GM18520 (cell line): Measurements from ENCODE around the gene DCTN2.
"Not testable (repeated sequence)": the region's sequence is repeated elsewhere in the genome, so short reads cannot be mapped to it uniquely, and the experiment has no call there.

Source experiments
- ATAC-seq: cut with Tn5 transposase; IDR thresholded peaks from one replicate; pipeline ENCODE4 v1.9.1; 2021; ENCODE audit not compliant: unreplicated experiment

The DCTN2 gene

DNA sequence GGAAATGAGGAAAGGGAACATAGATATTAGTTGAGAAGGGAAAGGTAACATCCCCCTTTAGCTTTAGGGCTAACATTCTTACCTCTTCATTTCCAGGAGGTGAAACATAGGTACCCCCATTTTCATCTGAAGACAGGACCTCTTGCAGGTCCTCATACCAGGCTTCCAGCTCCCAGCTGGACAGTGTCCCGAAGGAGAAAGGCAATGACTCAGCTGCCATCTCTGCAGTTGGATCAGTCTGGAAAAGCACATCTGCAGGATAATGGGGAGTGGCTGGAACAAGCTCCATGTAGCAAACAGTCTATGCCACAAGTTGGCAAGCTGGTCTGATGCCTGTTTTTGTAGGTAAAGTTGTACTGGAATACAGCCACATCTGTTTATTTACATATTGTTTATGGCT lies 29.8 kb downstream of the DCTN2 start:
- ATAC-seq, result no peak

DNA sequence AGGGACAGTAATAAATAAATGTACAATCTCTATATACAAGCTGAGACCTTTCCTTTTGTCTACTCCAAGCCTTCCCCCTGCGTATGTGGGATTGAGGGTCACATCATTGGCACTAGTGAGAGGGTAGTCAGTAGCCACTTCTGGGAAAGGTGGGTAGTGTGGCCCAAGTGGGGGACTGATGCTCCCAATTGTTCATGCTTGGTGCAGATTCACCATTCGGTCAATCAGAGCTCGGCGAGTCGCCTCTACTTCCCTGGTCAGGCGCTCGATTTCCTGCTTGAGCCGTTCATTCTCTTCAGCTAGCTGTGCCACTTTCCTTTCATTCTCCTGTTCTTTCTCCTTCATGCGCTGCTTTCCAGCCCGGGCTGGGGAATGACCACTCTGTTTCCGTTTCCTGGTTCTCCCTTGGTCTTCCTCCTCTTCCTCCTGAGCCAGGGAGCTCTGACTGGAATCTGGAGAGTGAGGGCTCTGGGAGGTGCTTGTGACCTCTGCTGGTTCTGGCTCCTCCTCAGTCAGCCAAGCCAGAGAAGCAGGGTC lies 30.3 kb downstream of the DCTN2 start:
- no peak for ATAC-seq

DNA sequence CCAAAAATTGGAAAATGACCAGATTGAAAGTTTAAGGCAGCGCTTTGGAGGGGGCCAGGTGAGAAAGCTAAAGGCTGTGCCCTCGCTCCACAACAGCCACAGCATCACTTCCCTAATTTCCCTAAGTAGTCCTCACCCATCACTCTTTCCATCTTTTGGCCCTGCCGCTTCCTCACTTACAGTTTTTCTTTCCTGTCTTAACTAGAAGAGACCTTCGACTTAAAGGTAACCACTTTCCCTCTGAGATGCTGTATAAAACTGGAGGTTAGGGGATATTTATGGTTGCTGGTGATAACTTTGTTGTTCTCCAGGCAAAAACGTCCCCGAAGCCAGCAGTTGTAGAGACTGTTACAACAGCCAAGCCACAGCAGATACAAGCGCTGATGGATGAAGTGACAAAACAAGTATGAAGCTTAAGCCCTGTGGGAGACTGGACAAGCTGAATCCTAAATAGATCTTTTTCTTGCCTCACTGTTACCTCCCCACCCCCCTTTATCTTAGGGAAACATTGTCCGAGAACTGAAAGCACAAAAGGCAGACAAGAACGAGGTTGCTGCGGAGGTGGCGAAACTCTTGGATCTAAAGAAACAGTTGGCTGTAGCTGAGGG lies 31.0 kb downstream of the DCTN2 start:
- ATAC-seq, result no peak

DNA sequence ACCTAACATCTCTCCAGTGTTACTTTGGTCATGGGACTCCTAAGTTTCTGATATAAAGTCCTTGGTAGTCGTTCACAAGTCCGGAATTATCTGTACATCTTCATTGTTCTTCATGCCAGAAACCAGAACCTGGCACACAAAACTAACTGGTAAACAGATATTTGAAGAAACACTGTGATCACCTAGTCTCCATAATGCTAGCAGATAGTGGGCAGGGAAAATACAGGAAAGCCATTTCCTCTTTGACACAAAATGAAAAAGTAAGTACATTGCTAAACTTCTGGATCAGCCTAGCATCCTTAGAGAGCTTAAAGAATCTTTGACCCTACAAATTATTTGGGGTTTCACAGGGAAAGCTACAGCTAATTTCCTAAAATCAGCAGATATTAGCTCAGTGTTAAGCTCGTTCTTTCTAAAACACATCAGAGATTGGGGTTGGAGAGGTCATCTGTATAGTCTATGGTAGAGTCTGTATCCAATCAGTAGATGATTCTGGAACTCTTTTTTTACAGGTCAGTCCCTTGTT lies 31.5 kb downstream of the DCTN2 start:
- no peak for ATAC-seq

DNA sequence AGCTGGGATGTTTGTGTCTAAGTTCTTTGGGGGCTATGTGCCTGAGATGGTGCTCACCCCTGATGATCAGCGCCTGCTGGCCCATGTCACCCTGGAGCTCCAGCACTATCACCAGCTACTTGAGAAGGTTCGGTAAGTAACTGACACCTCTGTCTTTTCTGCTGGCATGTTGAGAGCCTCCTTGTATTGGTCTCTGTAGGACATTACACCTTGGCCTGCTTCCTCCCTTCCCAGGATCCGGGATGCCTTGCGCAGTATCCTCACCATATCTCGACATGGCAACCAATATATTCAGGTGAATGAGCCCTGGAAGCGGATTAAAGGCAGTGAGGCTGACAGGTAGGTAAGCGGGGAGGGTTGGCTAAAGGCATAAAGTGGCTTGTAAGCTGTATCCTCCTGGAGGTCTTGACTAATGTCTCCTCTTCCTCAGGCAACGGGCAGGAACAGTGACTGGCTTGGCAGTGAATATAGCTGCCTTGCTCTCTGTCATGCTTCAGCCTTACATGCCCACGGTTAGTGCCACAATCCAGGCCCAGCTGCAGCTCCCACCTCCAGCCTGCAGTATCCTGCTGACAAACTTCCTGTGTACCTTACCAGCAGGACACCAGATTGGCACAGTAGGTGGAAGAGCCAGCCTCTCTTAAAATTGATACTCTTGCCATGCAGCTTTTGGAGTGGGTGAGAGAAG lies 32.1 kb downstream of the DCTN2 start:
- ATAC-seq, result no peak

DNA sequence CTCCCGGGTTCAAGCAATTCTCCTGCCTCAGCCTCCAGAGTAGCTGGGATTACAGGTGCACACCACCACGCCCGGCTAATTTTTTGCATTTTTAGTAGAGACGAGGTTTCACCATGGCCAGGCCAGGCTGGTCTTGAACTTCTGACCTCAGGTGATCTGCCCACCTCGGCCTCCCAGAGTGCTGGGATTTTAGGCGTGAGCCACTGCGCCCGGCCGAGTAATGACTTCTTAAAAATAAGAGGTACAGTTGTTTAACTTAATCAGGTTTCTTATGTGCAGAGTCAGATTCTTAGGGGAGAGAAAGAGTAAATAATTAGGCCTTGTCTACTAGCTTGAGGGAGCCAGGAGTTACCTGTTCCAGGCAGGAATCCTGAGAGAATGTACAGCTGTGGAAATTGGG lies 32.7 kb downstream of the DCTN2 start:
- ATAC-seq, result not testable (repeated sequence)

DNA sequence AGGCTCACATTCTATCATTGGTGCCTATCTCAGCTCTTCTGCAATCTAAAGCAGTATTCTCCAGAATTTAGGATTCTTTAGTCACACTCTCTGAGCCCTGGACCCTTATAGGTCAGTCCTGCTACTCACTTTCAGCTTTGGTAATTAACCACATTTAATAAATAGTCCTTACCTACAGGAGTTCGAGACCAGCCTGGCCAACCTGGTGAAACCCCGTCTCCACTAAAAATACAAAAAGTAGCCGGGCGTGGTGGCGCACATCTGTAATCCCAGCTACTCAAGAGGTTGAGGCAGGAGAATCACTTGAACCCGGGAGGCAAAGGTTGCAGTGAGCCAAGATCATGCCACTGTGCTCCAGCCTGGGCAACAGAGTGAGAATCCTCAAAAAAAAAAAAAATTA lies 33.3 kb downstream of the DCTN2 start:
- not testable (repeated sequence) for ATAC-seq

DNA sequence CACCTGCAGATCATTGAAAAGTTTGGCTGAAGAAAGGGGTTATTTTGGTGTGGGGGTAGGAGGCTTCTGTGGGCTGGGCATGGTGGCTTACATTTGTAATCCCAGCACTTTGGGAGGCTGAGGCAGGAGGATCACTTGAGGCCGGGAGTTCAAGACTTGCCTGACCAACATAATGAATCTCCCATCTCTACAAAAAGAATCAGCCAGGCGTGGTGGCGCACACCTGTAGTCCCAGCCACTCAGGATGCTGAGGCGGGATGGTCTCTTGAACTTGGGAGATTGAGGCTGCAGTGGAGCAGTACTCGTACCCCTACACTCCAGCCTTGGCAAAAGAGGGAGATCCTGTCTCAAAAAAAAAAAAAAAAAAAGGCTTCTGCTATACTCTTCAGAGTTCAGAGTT lies 33.7 kb downstream of the DCTN2 start:
- no peak for ATAC-seq

DNA sequence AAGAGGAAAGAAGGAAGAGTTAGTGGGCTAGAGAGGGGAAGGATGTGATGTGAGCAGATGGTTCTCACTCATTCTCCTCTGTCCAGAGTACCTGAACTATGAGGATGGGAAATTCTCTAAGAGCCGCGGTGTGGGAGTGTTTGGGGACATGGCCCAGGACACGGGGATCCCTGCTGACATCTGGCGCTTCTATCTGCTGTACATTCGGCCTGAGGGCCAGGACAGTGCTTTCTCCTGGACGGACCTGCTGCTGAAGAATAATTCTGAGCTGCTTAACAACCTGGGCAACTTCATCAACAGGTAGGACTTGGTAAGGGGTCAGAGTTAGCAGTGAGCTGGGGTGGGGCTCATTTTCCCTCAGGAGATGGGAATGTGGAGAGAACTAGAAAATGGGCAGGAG lies 34.3 kb downstream of the DCTN2 start:
- no peak for ATAC-seq

DNA sequence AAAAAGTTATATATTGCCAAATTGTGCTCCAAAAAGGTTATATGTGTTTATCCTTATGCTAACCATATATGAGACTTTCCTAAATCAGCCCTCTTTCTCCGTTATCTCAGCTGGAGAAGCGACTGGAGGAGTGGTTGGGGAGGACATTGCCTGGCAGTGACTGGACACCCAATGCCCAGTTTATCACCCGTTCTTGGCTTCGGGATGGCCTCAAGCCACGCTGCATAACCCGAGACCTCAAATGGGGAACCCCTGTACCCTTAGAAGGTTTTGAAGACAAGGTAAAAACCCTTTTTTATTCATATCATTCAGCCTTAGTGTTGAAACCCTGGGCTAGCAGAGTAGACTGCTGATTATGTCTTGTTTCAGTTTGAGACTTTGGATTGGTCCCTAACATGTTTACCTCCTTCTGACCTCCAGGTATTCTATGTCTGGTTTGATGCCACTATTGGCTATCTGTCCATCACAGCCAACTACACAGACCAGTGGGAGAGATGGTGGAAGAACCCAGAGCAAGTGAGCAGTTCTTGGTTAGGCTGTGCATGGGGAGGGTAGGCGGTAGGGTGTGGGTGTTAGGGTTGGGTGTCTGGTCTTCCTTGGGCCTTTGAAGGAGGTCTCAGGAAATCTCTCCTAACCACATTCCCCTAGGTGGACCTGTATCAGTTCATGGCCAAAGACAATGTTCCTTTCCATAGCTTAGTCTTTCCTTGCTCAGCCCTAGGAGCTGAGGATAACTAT lies 35.2 kb downstream of the DCTN2 start:
- ATAC-seq, result no peak

DNA sequence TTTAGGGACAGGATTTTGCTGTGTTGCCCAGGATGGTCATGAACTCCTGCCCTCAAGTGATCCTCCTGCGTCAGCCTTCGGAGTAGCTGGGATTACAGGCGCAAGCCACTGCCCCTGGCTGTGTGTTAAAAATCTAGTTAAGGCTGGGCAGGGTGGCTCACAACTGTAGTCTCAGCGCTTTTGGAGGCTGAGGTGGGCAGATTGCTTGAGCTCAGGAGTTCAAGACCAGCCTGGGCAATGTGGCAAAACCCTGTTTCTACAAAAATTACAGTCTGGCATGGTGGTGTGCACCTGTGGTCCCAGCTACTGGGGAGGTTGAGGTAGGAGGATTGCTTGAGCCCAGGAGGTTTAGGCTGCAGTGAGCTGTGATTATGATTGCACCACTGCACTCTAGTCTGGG lies 35.8 kb downstream of the DCTN2 start:
- ATAC-seq, result no peak

DNA sequence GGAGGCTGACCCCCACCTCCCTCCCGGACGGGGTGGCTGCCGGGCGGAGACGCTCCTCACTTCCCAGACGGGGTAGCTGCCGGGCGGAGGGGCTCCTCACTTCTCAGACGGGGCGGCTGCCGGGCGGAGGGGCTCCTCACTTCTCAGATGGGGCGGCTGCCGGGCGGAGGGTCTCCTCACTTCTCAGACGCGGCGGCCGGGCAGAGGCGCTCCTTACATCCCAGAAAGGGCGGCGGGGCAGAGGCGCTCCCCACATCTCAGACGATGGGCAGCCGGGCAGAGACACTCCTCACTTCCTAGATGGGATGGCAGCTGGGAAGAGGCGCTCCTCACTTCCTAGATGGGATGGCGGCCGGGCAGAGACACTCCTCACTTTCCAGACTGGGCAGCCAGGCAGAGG lies 39.2 kb downstream of the DCTN2 start:
- not testable (repeated sequence) for ATAC-seq

DNA sequence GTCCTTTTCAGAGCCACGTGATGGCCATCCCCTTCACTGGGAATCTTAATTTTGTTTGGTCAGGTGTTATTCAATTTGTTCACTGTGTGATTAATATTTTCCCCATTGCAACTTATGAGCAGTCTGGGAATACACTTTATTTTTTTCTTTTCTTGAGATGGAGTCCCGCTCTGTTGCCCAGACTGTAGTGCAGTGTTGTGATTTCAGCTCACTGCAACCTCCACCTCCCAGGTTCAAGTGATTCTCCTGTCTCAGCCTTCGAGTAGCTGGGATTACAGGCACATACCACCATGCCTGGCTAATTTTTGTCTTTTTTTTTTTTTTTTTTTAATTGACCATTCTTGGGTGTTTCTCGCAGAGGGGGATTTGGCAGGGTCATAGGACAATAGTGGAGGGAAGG lies 40.5 kb downstream of the DCTN2 start:
- not testable (repeated sequence) for ATAC-seq

DNA sequence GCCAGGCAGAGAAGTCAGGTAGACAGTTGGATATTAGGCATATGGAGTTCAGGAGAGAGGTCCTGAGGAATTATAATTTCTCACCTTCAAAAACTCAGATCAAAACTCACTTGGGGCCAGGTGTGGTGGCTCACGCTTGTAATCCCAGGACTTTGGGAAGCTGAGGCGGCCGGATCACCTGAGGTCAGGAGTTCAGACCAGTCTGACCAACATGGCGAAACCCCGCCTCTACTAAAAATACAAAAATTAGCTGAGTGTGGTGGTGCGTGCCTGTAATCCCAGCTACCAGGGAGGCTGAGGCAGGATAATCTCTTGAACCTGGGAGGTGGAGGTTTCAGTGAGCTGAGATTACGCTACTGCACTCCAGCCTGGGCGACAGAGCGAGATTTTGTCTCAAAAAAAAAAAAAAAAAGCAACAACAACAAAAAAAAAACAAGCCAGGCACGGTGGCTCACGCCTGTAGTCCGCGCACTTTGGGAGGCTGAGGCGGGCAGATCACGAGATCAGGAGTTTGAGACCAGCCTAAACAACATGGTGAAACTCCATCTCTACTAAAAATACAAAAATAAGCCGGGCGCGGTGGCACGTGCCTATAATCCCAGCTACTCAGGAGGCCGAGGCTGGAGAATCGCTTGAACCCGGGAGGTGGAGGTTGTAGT lies 44.6 kb downstream of the DCTN2 start:
- not testable (repeated sequence) for ATAC-seq

DNA sequence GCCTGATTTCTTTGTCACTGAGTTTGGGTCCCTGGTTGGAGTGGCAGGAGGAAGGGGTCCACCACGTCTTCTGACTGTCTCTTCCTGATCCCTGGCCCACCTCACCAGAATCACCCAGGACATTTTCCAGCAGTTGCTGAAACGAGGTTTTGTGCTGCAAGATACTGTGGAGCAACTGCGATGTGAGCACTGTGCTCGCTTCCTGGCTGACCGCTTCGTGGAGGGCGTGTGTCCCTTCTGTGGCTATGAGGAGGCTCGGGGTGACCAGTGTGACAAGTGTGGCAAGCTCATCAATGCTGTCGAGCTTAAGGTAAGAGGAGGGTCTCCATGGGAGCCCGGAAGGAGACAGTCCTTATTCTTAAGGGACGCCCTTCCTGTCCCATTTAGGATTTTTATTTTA lies 46.8 kb downstream of the DCTN2 start:
- no peak for ATAC-seq

DNA sequence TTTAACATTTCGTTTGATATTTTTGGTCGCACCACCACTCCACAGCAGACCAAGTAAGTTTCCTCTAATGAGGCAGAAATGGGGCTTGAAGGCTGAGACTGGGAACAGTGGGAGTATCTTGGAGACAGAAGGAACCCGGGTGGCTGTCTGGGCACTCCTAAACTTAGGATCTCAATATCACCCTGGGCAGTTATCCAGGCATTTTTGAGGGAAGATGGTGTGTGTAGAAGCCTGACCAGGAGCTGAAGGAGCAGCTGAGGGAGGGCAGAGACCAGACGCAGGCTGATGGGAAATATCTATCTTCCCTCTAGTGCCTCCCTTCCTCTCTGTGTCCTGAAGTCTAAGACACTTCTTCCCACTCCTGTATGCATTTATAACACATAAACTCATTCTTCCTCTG lies 48.4 kb downstream of the DCTN2 start:
- ATAC-seq, result no peak

DNA sequence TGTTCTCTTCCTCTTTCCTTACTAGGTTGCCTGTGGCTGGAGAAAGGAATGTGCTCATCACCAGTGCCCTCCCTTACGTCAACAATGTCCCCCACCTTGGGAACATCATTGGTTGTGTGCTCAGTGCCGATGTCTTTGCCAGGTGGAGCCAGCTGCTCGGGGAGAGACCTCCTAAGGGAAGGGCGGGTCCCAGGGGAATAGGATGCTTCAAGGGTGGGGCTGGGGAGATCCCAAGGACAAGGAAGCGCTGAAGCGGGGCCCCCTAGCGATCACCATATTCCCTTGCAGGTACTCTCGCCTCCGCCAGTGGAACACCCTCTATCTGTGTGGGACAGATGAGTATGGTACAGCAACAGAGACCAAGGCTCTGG lies 48.9 kb downstream of the DCTN2 start:
- ATAC-seq, result no peak

DNA sequence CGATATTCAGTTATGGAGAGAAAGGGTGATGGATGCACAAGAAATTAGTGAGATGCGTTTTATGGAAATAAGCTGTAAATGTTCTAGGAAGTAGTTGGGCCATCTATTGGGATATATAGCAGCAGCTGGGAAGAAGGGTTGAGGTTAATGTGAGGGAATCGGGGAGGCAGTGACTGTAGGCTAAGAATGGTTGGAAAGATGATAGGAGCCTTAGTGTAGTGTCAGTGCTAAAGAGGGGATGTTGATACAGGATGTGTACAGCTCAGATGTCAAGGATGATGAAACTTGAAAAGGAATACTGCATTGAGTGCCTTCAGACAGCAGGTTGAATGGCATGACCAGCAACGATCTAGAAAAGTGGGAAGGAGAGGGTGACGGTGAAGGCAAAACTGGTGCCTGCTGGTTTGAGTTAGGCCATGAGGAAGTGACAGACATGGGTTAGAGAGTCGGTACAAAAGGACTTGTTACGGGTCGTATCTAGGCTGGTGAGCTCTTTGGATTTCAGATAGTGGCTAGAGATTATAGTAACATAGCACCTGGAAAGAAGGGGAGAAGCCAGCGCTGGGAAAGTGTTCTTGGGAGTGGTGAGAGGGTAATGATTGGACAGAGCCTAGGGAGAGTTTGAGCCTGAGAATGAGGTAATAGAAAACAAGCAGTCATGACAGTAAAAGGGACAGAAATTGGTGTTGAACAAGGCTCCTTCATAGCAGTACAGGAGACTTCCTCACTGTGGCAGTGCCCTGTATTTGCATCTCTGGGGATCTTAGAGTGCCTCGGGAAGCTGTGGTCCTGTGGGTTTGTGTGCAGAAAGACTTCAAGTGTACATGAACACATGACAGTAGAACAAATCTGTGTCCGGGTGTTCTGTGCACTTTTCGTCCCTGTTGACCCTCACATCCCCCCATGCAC lies 49.5 kb downstream of the DCTN2 start:
- ATAC-seq, result no peak

DNA sequence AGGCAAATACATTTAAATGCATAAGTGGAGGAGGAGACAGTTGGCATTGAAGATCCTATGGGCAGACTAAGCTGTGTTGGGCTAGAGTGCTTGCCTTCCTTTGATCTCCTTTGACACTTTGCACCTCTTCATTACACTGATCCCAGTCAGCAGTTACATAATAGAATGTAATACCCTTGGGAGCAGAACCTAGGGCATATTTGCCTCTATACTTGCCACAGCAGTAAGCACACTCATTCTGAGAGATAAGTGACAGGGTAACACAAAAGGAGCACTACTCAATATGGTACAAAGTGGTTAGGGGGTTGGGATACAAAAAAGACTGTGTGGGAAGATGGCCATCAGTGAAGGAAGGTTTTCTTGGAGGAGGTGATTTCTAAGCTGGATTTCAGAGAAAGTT lies 50.2 kb downstream of the DCTN2 start:
- ATAC-seq, result no peak

DNA sequence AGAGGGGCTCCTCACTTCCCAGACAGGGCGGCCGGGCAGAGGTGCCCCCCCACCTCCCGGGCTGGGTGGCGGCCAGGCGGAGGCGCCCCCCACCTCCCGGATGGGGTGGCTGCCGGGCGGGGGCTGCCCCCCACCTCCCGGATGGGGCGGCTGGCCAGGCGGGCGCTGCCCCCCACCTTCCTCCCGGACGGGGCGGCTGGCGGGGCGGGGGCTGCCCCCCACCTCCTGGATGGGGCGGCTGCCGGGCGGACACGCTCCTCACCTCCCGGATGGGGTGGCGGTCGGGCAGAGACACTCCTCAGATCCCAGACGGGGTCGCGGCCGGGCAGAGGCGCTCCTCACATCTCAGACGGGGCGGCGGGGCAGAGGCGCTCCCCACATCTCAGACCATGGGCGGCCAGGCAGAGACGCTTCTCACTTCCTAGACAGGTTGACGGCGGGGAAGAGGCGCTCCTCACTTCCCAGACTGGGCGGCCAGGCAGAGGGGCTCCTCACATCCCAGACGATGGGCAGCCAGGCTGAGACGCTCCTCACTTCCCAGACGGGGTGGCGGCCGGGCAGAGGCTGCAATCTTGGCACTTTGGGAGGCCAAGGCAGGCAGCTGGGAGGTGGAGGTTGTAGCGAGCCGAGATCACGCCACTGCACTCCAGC lies 51.8 kb downstream of the DCTN2 start:
- ATAC-seq, result not testable (repeated sequence)
